HG03442 (cell line): ENCODE data around the gene AIRE.
A peak's percentile ranks its signal among the peaks of the same experiment; 100 is the strongest.
"Not testable (repeated sequence)": the region's sequence is repeated elsewhere in the genome, so short reads cannot be mapped to it uniquely, and the experiment has no call there.

Experiments
- ATAC-seq: cut with Tn5 transposase; IDR thresholded peaks from one replicate; pipeline ENCODE4 v1.9.1; 2021; ENCODE audit warnings: mild to moderate bottlenecking, moderate library complexity; ENCODE audit not compliant: unreplicated experiment

The AIRE gene

GRCh38 chr21:44291078-44291935, 5.6 kb downstream of the AIRE start:
- no peak for ATAC-seq

- no peak for ATAC-seq
Observed at GRCh38 chr21:44291936-44292811, 6.5 kb downstream of the AIRE start.

- no peak for ATAC-seq
Observed at GRCh38 chr21:44292812-44293195, 7.1 kb downstream of the AIRE start.

GRCh38 chr21:44293551-44294231, 8.0 kb downstream of the AIRE start:
- ATAC-seq, result no peak

GRCh38 chr21:44294391-44295162, 8.9 kb downstream of the AIRE start:
- no peak for ATAC-seq

GRCh38 chr21:44295163-44295573, 9.5 kb downstream of the AIRE start:
- ATAC-seq, result no peak

- no peak for ATAC-seq
Observed at GRCh38 chr21:44295646-44296045, 10.0 kb downstream of the AIRE start.

GRCh38 chr21:44296103-44296519, 10.4 kb downstream of the AIRE start:
- no peak for ATAC-seq

GRCh38 chr21:44296916-44297315, 11.2 kb downstream of the AIRE start:
- ATAC-seq, result no peak

- no peak for ATAC-seq
Observed at GRCh38 chr21:44297525-44298290, 12.0 kb downstream of the AIRE start.

- no peak for ATAC-seq
Observed at GRCh38 chr21:44298301-44298700, 12.6 kb downstream of the AIRE start.

GRCh38 chr21:44299085-44299457, 13.4 kb downstream of the AIRE start:
- no peak for ATAC-seq

- ATAC-seq, result peak; percentile 35
Observed at GRCh38 chr21:44299458-44300261, 14.0 kb downstream of the AIRE start, which contains the start of gene PFKL. TSS of gene PFKL (plus strand) at chr21:44300053. CDS start at chr21:44300106, 53 bp downstream.

- peak; percentile 26 for ATAC-seq
Observed at GRCh38 chr21:44300262-44300959, 14.7 kb downstream of the AIRE start.

- ATAC-seq, result no peak
Observed at GRCh38 chr21:44301141-44301540, 15.5 kb downstream of the AIRE start.

GRCh38 chr21:44301961-44302406, 16.3 kb downstream of the AIRE start:
- no peak for ATAC-seq

GRCh38 chr21:44302573-44303401, 17.1 kb downstream of the AIRE start:
- not testable (repeated sequence) for ATAC-seq
